GM20000 (cell line): ENCODE measurements around the gene OTULIN.

Source experiments
- DNase-seq: peaks from one replicate; pipeline ENCODE4 v3.0.0; 2012; ENCODE audit warnings: low spot score
- TF ChIP-seq, protein P1 (sequence below): IDR thresholded peaks from 2 replicates; pipeline ENCODE4 v1.5.1; 2012; ENCODE audit warnings: mild to moderate bottlenecking, control low read depth; ENCODE audit errors: extremely low read depth, missing control alignments

OTULIN gene

DNA sequence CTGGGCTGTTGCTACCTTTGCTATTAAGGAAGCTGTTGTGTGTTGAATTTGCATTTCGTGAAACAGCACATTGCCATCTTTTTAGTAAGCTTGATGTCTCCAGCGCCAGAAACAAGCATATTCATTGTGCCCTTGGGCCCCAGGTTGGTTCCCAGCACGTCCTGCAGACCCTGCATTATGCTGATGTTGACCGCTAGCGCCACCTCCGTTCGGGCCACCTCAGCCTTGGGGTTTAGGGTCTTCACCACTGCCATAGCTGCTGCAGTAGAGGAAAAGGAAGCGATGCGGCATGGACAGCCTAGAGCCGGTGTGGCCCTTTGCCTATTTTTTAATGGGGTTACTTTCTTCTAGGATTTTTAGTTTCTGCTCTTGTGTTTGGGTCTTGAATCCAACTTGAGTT lies 23.8 kb upstream of the OTULIN start:
- no peak for DNase-seq
- TF ChIP-seq, protein P1, sequence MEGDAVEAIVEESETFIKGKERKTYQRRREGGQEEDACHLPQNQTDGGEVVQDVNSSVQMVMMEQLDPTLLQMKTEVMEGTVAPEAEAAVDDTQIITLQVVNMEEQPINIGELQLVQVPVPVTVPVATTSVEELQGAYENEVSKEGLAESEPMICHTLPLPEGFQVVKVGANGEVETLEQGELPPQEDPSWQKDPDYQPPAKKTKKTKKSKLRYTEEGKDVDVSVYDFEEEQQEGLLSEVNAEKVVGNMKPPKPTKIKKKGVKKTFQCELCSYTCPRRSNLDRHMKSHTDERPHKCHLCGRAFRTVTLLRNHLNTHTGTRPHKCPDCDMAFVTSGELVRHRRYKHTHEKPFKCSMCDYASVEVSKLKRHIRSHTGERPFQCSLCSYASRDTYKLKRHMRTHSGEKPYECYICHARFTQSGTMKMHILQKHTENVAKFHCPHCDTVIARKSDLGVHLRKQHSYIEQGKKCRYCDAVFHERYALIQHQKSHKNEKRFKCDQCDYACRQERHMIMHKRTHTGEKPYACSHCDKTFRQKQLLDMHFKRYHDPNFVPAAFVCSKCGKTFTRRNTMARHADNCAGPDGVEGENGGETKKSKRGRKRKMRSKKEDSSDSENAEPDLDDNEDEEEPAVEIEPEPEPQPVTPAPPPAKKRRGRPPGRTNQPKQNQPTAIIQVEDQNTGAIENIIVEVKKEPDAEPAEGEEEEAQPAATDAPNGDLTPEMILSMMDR: no peak

DNA sequence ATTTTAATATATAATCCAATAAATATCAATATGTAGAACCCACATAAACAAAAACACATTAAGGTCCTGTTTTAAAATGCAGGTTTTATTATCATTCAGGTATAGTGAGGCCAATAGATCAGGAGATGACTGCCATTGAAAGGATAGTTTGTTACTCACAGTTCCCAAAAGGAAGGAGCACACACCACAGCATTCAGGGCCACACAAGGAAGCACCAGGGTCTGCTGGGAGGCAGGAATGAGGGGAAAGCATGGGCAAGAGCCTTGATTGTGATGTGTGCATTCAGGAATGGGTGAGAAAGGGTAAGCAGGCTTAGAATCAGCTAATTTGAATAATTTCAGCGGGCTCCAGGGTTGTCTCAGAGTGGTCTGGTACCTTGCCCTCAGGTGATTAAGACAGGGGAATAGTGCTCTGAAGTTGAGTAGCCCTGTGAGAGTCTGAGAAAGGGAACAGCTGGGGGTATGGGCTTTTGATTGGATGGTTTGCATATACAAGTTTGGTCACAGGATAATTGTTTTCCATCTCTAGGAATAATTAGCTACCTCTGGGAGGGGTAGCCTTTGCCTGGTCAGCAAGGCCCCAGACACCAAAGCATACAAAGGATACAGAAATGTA lies 19.8 kb upstream of the OTULIN start:
- DNase-seq: no peak
- TF ChIP-seq, protein P1: no peak

DNA sequence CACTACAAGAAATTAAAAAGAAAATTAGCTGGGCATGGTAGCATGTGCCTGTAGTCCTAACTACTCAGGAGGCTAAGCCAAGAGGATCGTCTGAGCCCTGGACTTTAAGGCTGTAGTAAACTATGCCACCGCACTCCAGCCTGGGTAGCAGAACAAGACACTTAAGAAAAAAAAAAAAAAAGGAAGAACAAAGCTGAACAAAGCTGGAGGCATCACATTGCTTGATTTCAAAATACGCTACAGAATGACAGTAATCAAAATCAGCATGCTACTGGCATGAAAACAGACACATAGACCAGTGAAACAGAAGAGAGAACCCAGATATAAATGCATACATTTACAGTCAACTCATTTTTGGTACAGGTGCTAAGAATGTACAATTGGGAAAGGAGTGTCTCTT lies 14.5 kb upstream of the OTULIN start:
- DNase-seq: no peak
- TF ChIP-seq, protein P1: no peak

DNA sequence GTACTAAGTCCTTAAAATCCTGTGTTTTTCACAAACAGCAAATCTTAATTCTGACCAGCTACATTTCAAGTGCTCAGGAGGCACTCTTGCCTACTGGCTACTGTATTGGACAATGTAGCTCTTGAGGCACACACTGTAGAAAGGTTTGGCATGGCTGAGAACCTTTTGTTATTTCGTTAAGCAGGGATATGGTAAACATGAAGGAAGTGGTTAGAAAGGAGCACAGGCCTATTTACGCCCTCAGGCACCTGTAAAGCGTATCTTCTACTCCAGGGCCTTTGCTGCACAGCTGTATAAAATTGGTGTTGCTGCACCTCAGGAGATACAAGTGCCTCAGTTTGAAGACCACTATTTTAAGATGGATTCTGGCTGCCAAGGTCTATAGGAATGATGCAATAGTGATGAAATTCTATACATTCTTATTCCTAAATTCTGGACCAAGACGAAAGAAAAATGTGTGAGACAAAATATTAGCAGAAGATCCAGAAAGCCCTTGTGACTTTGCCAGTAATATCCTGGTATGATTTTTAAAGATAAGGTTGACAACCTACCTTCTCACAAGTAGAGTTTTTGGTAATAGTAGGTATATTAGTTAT lies 9.3 kb upstream of the OTULIN start:
- DNase-seq: no peak
- TF ChIP-seq, protein P1: no peak

DNA sequence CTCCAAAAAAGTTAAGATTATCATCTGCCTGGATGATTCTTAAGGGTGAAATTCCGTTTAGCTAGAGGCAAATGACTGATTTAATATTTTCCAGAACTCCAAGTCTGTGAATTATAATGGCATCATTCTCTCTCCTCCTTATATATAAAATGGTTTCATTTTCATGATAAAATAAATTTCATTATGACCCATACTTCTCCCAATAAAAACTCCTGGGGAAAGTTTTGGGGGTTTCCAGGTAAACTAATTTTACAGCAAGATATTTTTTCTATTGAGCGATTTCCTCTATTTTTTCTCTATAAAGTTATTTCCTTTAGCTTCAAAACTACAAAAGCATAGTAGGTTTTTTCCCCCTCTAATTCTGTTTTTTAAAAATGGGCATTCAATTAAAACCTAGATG lies 7.6 kb upstream of the OTULIN start:
- TF ChIP-seq, protein P1: no peak
- no peak for DNase-seq

DNA sequence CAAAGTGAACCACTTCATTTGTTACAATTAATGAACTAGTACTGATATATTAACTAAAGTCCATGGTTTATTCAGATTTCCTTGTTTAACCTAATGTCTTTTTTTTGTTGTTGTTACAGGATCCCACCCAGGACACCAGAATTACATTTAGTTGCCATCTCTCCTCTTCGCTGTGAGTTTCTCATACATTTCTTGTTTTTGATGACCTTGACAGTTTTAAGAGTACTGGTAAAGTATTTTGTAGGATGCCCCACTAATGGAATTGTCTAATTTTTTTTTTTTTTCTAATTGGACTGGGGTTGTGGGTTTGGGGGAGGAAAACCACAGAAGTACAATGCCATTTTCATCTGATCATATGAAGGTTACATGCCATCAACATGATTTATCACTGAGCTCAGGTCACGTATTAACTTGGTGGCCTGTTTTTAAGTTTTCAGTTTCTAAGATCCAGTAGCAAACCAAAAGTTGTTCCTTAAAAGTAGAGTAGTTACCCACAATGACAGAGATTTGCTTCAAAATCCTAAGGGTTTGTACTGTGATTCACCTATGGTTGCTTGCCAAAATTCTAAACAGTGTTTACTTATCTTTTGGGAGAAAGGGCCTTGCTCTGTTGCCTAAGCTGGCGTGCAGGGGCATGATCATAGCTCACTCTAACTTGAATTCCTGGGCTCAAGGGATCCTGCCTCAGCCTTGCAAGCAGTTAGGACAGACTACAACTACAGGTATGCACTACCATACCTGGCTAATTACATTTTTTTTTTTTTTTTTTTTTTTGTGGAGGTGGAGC lies 4.5 kb upstream of the OTULIN start:
- TF ChIP-seq, protein P1: no peak
- no peak for DNase-seq

DNA sequence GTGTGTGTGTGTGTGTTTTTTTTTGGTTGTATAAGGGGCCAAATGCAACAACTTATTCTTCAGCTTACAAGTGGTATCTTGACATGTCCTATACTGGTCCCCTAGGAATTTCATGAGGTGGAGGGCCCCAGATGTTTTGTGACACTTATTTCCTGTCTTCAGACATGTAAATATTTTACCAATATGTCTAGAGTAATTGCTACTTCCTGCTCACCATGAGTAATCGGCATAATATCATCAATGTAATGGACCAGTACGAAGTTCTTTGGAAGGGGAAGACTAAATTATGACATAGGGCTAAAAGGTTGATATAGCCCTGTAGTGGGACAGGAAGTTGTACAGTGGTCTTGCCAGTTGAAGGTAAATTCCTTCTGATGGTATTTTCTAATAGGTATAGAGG lies 3.7 kb upstream of the OTULIN start:
- DNase-seq: no peak
- TF ChIP-seq, protein P1: no peak
